ENCODE results near the gene SHISA7.

SHISA7 gene

GRCh38 chr19:55454787-55455243 lies 11.7 kb upstream of the SHISA7 start:
- Histone ChIP-seq H3K27me3 (ENCODE audit: insufficient read depth, low read depth) (no peaks in the 10 kb centered on the region; the same call in 1 of the 2 replicates), H3K9ac (no peak overlapping the region), H3K4me2 (no peak overlapping the region), H4K20me1 (ENCODE audit: insufficient read depth) (no peaks in the 10 kb centered on the region), H3K79me2 (ENCODE audit: insufficient read depth, low read depth) (peaks cover 5% of the 10 kb centered on the region; the same call in 1 of the 2 replicates), H3K4me1 (ENCODE audit: low read depth, poor library complexity, severe bottlenecking) (no peaks in the 10 kb centered on the region), H2AFZ (ENCODE audit: low read depth) (no peak overlapping the region), H3K27ac (no peak overlapping the region), H3K4me3 (IDR thresholded peaks at IDR 0.05; ENCODE audit: insufficient read depth, low read depth, low read length) (no peak overlapping the region), H3K36me3 (ENCODE audit: insufficient read depth) (no peaks in the 10 kb centered on the region)
- TF ChIP-seq CTCF (conservative IDR thresholded peaks at IDR 0.05; ENCODE audit: low read depth, low read length): peak; percentile 79

GRCh38 chr19:55453511-55454260 lies 10.6 kb upstream of the SHISA7 start:
- Histone ChIP-seq H3K4me2 (no peak overlapping the region), H2AFZ (ENCODE audit: low read depth) (no peak overlapping the region), H3K27ac (no peak overlapping the region), H3K4me3 (IDR thresholded peaks at IDR 0.05; ENCODE audit: insufficient read depth, low read depth, low read length) (no peak overlapping the region), H3K36me3 (ENCODE audit: insufficient read depth) (no peaks in the 10 kb centered on the region), H3K4me1 (ENCODE audit: low read depth, poor library complexity, severe bottlenecking) (no peaks in the 10 kb centered on the region), H3K9ac (no peak overlapping the region), H3K79me2 (ENCODE audit: insufficient read depth, low read depth) (no peaks in the 10 kb centered on the region), H4K20me1 (ENCODE audit: insufficient read depth) (no peaks in the 10 kb centered on the region), H3K27me3 (ENCODE audit: insufficient read depth, low read depth) (no peaks in the 10 kb centered on the region; the same call in 1 of the 2 replicates)
- no peak for TF ChIP-seq CTCF (conservative IDR thresholded peaks at IDR 0.05; ENCODE audit: low read depth, low read length)

- no peak overlapping the region for H3K9ac ChIP-seq
- H3K4me1 ChIP-seq (ENCODE audit: low read depth, poor library complexity, severe bottlenecking): no peaks in the 10 kb centered on the region
- no peak overlapping the region for H3K4me2 ChIP-seq
- no peaks in the 10 kb centered on the region; the same call in 1 of the 2 replicates for H3K27me3 ChIP-seq (ENCODE audit: insufficient read depth, low read depth)
- no peaks in the 10 kb centered on the region for H4K20me1 ChIP-seq (ENCODE audit: insufficient read depth)
- no peak for TF ChIP-seq CTCF (conservative IDR thresholded peaks at IDR 0.05; ENCODE audit: low read depth, low read length)
- no peaks in the 10 kb centered on the region for H3K79me2 ChIP-seq (ENCODE audit: insufficient read depth, low read depth)
- H3K36me3 ChIP-seq (ENCODE audit: insufficient read depth): no peaks in the 10 kb centered on the region
- no peak overlapping the region for H3K27ac ChIP-seq
- no peak overlapping the region for H2AFZ ChIP-seq (ENCODE audit: low read depth)
- no peak overlapping the region for H3K4me3 ChIP-seq (IDR thresholded peaks at IDR 0.05; ENCODE audit: insufficient read depth, low read depth, low read length)
These were observed 9.7 kb upstream of the SHISA7 start for GRCh38 chr19:55452749-55453346.

- H3K79me2 ChIP-seq (ENCODE audit: insufficient read depth, low read depth): no peaks in the 10 kb centered on the region
- no peak for TF ChIP-seq CTCF (conservative IDR thresholded peaks at IDR 0.05; ENCODE audit: low read depth, low read length)
- no peak overlapping the region for H2AFZ ChIP-seq (ENCODE audit: low read depth)
- H3K27ac ChIP-seq: no peak overlapping the region
- no peak overlapping the region for H3K9ac ChIP-seq
- no peaks in the 10 kb centered on the region for H3K36me3 ChIP-seq (ENCODE audit: insufficient read depth)
- no peaks in the 10 kb centered on the region for H3K4me1 ChIP-seq (ENCODE audit: low read depth, poor library complexity, severe bottlenecking)
- H3K4me2 ChIP-seq: no peak overlapping the region
- no peaks in the 10 kb centered on the region for H4K20me1 ChIP-seq (ENCODE audit: insufficient read depth)
- no peak overlapping the region for H3K4me3 ChIP-seq (IDR thresholded peaks at IDR 0.05; ENCODE audit: insufficient read depth, low read depth, low read length)
- H3K27me3 ChIP-seq (ENCODE audit: insufficient read depth, low read depth): peaks cover under 1% of the 10 kb centered on the region; the same call in 1 of the 2 replicates
These were observed 9.1 kb upstream of the SHISA7 start for GRCh38 chr19:55451965-55452748.
